ENCODE results near the gene EXOC4. TPM values are rescaled to one million over a fixed set of nuclear protein-coding genes. Genes with fewer than 3 reads are reported as not detected.

Gene EXOC4
- total RNA-seq, 1 experiment from 2014 or later: 75.8 TPM

DNA sequence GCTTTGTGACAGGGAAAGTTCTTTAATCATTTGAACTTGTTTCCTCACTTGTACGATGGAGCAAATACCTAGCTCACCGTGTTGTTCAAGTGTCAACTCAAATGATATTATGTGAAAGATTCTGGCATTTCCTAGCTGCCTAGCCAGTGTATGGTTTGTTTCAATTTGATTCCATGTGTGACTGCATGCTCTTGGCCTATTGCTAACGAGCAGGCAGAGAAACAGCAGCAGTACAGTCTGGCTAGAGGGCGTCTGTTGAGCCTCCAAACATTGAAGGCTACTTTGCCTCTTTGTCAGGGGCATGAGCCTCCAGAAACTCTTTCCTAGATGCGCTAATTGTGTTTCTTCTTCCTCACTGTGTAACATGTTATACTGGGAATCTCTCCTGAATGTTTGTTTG lies 417.4 kb downstream of the EXOC4 start:
- no CpG with 5 or more reads among the region's 5 CpGs for WGBS (ENCODE audit: extremely low coverage, insufficient read length, low lambda C conversion rate)
- H3T11ph ChIP-seq (ENCODE audit: low read length): no peak overlapping the region
- Mint-ChIP-seq H3K4me3 (no peak overlapping the region), H3K9me3 (no peaks in the 10 kb centered on the region), H3K27ac (no peak overlapping the region), H3K36me3 (ENCODE audit: insufficient read depth in 1 of 3, low read depth in 3 of 3) (peaks cover 0 to 2% (median 0%) of the 10 kb centered on the region in 3 experiments; a peak in 2 of 7 replicates), H3K4me1 (peaks cover 8 to 13% of the 10 kb centered on the region in 2 experiments), H3K27me3 (ENCODE audit: low read depth) (no peaks in the 10 kb centered on the region)
- no peak for TF ChIP-seq CTCF (conservative IDR thresholded peaks at IDR 0.05)
- no peak overlapping the region for H4K91ac ChIP-seq (ENCODE audit: insufficient read length, low read depth, low read length)
- no peak overlapping the region for H3K9ac ChIP-seq (ENCODE audit: extremely low read depth, insufficient read length, low read length)
- H3K4me1 ChIP-seq (ENCODE audit: insufficient read depth, low read length): no peaks in the 10 kb centered on the region; the same call in 1 of the 2 replicates
- H3K79me2 ChIP-seq (ENCODE audit: insufficient read depth, low read length): no peaks in the 10 kb centered on the region; the same call in 1 of the 2 replicates
- H3K27ac ChIP-seq (ENCODE audit: insufficient read length, low read depth, low read length): no peak overlapping the region
- no peaks in the 10 kb centered on the region for H3K27me3 ChIP-seq (ENCODE audit: insufficient read depth, low read length)
- H4K5ac ChIP-seq (ENCODE audit: insufficient read length, low read depth, low read length): no peak overlapping the region
- no peak overlapping the region for H2AK5ac ChIP-seq (ENCODE audit: insufficient read length, low read length)
- peaks cover 3% of the 10 kb centered on the region for H4K20me1 ChIP-seq (ENCODE audit: control insufficient read depth, insufficient read depth, insufficient read length)
- H3K4ac ChIP-seq (ENCODE audit: low read depth, low read length): no peak overlapping the region
- no peak overlapping the region for H2BK12ac ChIP-seq (ENCODE audit: insufficient read length, low read depth, low read length)
- H3K79me1 ChIP-seq (ENCODE audit: insufficient read depth, low read depth, low read length, poor library complexity, severe bottlenecking): no peaks in the 10 kb centered on the region
- no peak overlapping the region for H4K8ac ChIP-seq (replicated peaks; ENCODE audit: insufficient read length, low read depth, low read length)
- no peaks in the 10 kb centered on the region for H3K9me3 ChIP-seq (ENCODE audit: control insufficient read depth, low read depth, low read length)
- no peak overlapping the region for H3K14ac ChIP-seq (ENCODE audit: insufficient read depth, low read length)
- no peak overlapping the region for H2BK5ac ChIP-seq (ENCODE audit: insufficient read length, low read length)
- DNase-seq: no peak
- H2AFZ ChIP-seq (ENCODE audit: low read length): no peak overlapping the region
- H3K23ac ChIP-seq (ENCODE audit: insufficient read length, low read depth, low read length): no peak overlapping the region
- H2BK20ac ChIP-seq (ENCODE audit: low read depth, low read length, poor library complexity, severe bottlenecking): no peak overlapping the region
- no peak overlapping the region for H2BK15ac ChIP-seq (ENCODE audit: low read depth, low read length)
- H3K4me2 ChIP-seq (ENCODE audit: insufficient read depth, insufficient read length, low read length): no peak overlapping the region
- no peak overlapping the region for H2BK120ac ChIP-seq (ENCODE audit: low read depth, low read length, poor library complexity, severe bottlenecking)
- H3K23me2 ChIP-seq (ENCODE audit: insufficient read length, low read depth, low read length, poor library complexity, severe bottlenecking): no peaks in the 10 kb centered on the region
- no peak overlapping the region for H3K56ac ChIP-seq (ENCODE audit: insufficient read length, low read depth, low read length)
- H3K18ac ChIP-seq (ENCODE audit: insufficient read length, low read depth, low read length): no peak overlapping the region
